Spleen (tissue), 11 donors: ENCODE results near the gene ODAD4. TPM values are rescaled to one million over a fixed set of nuclear protein-coding genes. Genes with fewer than 3 reads are reported as not detected.
"Not testable (repeated sequence)": the region's sequence is repeated elsewhere in the genome, so short reads cannot be mapped to it uniquely, and the experiment has no call there.

Experiments
- DNase-seq: peaks from one replicate; pipeline ENCODE4 v3.0.0-alpha.2; 2020
- H3K27ac ChIP-seq, 8 donors: fragments of 200-600 bp; sonication (generic) in 7 of 8; 1 replicate in 4 of 8; 2 replicates in 4 of 8; pipeline versions ENCODE4 v1.5.0 to v1.8.0; 2016 to 2021; ENCODE audit warnings: inconsistent platforms in 4 of 8, mild to moderate bottlenecking in 4 of 8, moderate library complexity in 1 of 8
- H3K27me3 ChIP-seq, 7 donors: fragments of 200-600 bp; sonication (generic) in 6 of 7; replicated peaks in 1 of 7; 1 replicate in 4 of 7; 2 replicates in 3 of 7; pipeline versions ENCODE4 v1.5.0 to v1.8.0; 2016 to 2021; ENCODE audit warnings: inconsistent platforms in 3 of 7, mild to moderate bottlenecking in 1 of 7
- H3K36me3 ChIP-seq, 6 donors: fragments of 200-600 bp; sonication (generic) in 5 of 6; 1 replicate in 4 of 6; 2 replicates in 2 of 6; pipeline versions ENCODE4 v1.5.0 to v1.8.0; 2016 to 2021; ENCODE audit warnings: inconsistent platforms in 2 of 6
- H3K4me1 ChIP-seq, 6 donors: fragments of 200-600 bp; sonication (generic) in 5 of 6; 1 replicate in 3 of 6; 2 replicates in 3 of 6; pipeline versions ENCODE4 v1.5.0 to v1.8.0; 2016 to 2021; ENCODE audit warnings: inconsistent platforms in 3 of 6
- H3K4me3 ChIP-seq, 8 donors: fragments of 200-600 bp; sonication (generic) in 7 of 8; 1 replicate in 4 of 8; 2 replicates in 4 of 8; pipeline versions ENCODE4 v1.5.0 to v1.8.0; 2016 to 2021; ENCODE audit warnings: inconsistent platforms in 4 of 8, mild to moderate bottlenecking in 4 of 8, moderate library complexity in 2 of 8
- H3K9me3 ChIP-seq, 8 donors: fragments of 200-600 bp; sonication (generic) in 7 of 8; 1 replicate in 4 of 8; 2 replicates in 4 of 8; pipeline versions ENCODE4 v1.5.0 to v1.8.0; 2016 to 2021; ENCODE audit warnings: inconsistent platforms in 4 of 8
- POLR2A ChIP-seq, 3 donors: fragments of 450-650 bp; IDR thresholded peaks; one replicate each; pipeline ENCODE4 v1.5.1; 2017; ENCODE audit warnings: antibody characterized with exemption in 3 of 3, mild to moderate bottlenecking in 1 of 3
- POLR2AphosphoS5 ChIP-seq, 3 donors: sonication (generic); formaldehyde crosslinking; IDR thresholded peaks; one replicate each; pipeline ENCODE4 v1.5.1; 2017; ENCODE audit warnings: antibody characterized with exemption in 3 of 3
- WGBS, 5 donors: extraction: QIAGEN DNeasy Blood & Tissue Kit in 3 of 5; methylation state at CpG; one replicate each; pipeline versions ENCODE4 v1.1.5 to v1.1.7; 2013 to 2018; 5-methylcytosine and 5-hydroxymethylcytosine counted together
- intact Hi-C: fragments of 100-400 bp; cut with DNase I; formaldehyde crosslinking; loops from one replicate; pipeline ENCODE4 v1.15.0; 2023; ENCODE audit warnings: low total_unique reads
- polyA plus RNA-seq, 3 donors: library from polyadenylated mRNA; stranded (reverse); fragments of 200-250 nt; gene quantifications; one replicate each; pipeline ENCODE4 v1.2.1, GENCODE V29; 2013
- total RNA-seq, 7 donors: library from RNA; depleted of rRNA in 3 of 7; stranded (reverse); fragments of >200 nt in 3 of 7; fragmentation: NEBNext Ultra II Directional in 4 of 7; extraction: Animal tissue kit (Norgen Biotek cat#: 25700) in 4 of 7; gene quantifications; one replicate each; pipeline versions ENCODE4 v1.1.0 to v1.2.1, GENCODE V29; 2016 to 2021
- TF ChIP-seq, protein P1 (sequence below), 11 experiments: fragments of 200-600 bp in 7 of 11; fragments of 450-650 bp in 4 of 11; sonication (generic) in 4 of 11; IDR thresholded peaks in 8 of 11; conservative IDR thresholded peaks in 3 of 11; 1 replicate in 7 of 11; 2 replicates in 4 of 11; pipeline versions ENCODE4 v1.4.0 to v1.8.0; 2016 to 2021; ENCODE audit warnings: antibody characterized with exemption in 11 of 11, inconsistent platforms in 4 of 11, mild to moderate bottlenecking in 1 of 11
- donor health status: healthy with polysubstance abuse.
- donor health status: DM: no; HTN: no; CAD: no; lungs with moderate emphysema.
- donor health status: DM: no; HTN: no; CAD: no.
- donor health status: Bipolar disorder and iron deficiency.
- donor health status: healthy.
- donor health status: DM: no; HTN: no; CAD: no.
- donor health status: DM: yes; HTN: yes; CAD: no.

The ODAD4 gene
- total and polyA plus RNA-seq, 10 donors: 0.20 to 1.0 (median 0.33) TPM; not detected in 4

DNA sequence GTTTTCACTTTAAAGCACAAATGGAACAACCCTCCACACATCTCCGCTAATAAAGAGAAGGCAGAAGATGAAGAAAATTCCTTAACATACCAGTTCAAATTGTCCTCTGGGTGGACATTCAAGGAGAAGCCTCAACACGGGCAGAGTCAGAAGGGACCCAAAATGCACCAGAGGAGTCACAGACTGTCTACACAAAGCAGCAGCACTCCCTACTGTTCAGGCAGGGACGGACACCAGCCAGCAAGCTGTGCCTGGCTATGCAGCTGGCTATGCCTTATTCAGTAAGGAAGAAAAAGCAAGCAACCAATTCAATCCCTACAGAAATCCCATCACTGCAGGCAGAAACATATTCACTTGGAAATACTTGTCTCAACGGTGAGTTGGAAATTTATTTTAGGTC, 78.8 kb downstream of the ODAD4 start:
- WGBS, 5 donors: 75 to 85% (median 79%) methylated on average over 4 of the region's 4 CpGs
- Histone ChIP-seq H3K9me3 (no peaks in the 10 kb centered on the region), H3K27me3 (no peaks in the 10 kb centered on the region), H3K36me3 (peaks cover 0 to 34% (median 0%) of the 10 kb centered on the region in 6 donors), H3K4me3 (no peak overlapping the region), H3K27ac (no peak overlapping the region), H3K4me1 (peaks cover 25 to 97% (median 80%) of the 10 kb centered on the region in 6 donors)
- intact Hi-C loops: no loop called here
- TF ChIP-seq POLR2AphosphoS5 (IDR thresholded peaks at IDR 0.05) (no peak), POLR2A (IDR thresholded peaks at IDR 0.05) (no peak)
- TF ChIP-seq, protein P1, sequence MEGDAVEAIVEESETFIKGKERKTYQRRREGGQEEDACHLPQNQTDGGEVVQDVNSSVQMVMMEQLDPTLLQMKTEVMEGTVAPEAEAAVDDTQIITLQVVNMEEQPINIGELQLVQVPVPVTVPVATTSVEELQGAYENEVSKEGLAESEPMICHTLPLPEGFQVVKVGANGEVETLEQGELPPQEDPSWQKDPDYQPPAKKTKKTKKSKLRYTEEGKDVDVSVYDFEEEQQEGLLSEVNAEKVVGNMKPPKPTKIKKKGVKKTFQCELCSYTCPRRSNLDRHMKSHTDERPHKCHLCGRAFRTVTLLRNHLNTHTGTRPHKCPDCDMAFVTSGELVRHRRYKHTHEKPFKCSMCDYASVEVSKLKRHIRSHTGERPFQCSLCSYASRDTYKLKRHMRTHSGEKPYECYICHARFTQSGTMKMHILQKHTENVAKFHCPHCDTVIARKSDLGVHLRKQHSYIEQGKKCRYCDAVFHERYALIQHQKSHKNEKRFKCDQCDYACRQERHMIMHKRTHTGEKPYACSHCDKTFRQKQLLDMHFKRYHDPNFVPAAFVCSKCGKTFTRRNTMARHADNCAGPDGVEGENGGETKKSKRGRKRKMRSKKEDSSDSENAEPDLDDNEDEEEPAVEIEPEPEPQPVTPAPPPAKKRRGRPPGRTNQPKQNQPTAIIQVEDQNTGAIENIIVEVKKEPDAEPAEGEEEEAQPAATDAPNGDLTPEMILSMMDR (IDR thresholded peaks at IDR 0.05 in 8 of 11, conservative IDR thresholded peaks at IDR 0.05 in 3 of 11): peak in 1 of 11 experiments; percentile 14
- no peak for DNase-seq

DNA sequence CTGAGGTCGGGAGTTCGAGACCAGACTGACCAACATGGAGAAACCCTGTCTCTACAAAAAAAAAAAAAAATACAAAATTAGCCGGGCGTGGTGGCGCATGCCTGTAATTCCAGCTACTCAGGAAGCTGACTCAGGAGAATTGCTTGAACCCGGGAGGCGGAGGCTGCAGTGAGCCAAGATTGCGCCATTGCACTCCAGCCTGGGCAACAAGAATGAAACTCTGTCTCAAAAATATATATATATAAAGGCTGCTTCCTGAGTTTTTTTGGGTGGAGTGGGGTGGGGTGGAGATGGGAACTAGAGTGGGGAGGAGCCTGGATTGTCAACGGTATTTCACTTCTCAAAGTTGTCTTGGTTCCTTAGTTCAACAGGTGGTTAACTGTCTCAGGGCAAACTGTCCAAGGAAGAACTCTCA, 79.9 kb downstream of the ODAD4 start:
- H3K9me3 ChIP-seq, H3K4me3 ChIP-seq, H3K27me3 ChIP-seq, DNase-seq: not testable (repeated sequence)
- Histone ChIP-seq H3K4me1 (peaks cover 32 to 97% (median 83%) of the 10 kb centered on the region in 6 donors), H3K27ac (peak overlapping the region in 4 of 8 donors; percentile 15 to 64 (median 24)), H3K36me3 (peaks cover 0 to 40% (median 0%) of the 10 kb centered on the region in 6 donors)
- intact Hi-C loops: loop anchor here (10.0 kb wide), 1 partner anchor 45 kb away; the partner anchor contains the start of gene CNP
- 27 to 57% (median 39%) methylated on average over 9 of the region's 9 CpGs for WGBS, 5 donors
- TF ChIP-seq POLR2AphosphoS5 (IDR thresholded peaks at IDR 0.05): peak in 1 of 3 donors; percentile 15

DNA sequence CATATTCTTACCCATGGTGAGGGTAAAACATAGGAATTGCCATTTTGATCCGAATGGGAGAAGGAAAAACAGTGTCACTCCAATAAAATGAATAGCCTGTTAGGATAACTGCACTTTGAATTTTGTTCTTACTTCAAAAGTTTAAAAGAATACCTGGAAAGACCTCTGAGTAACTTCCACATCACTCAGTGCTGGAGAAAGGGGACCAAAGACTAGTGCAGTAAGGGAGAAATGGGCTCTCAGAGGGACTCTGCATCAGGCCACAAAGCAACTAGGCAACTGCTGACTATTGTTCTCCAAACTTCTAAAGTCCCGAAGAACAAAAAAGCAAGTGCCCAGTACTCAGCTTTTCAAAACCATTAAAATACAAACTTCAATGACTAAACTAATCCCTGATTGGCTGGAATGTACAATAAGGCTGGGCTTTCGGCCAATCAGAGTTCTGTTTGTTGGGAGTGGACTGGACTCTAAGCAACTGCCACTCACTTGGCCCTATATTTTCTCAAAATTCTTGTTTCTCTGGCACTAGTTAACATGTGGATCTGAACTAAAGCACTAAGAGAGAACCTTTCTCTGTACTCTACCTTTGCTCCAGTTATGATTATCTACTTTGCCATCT, 80.6 kb downstream of the ODAD4 start:
- H3K9me3 ChIP-seq: no peaks in the 10 kb centered on the region
- H3K4me1 ChIP-seq: peaks cover 39 to 97% (median 83%) of the 10 kb centered on the region in 6 donors
- peaks cover 0 to 42% (median 0%) of the 10 kb centered on the region in 6 donors for H3K36me3 ChIP-seq
- H3K27me3 ChIP-seq: no peaks in the 10 kb centered on the region
- TF ChIP-seq POLR2AphosphoS5 (IDR thresholded peaks at IDR 0.05) (no peak), POLR2A (IDR thresholded peaks at IDR 0.05) (no peak)
- TF ChIP-seq, protein P1 (IDR thresholded peaks at IDR 0.05 in 8 of 11, conservative IDR thresholded peaks at IDR 0.05 in 3 of 11): no peak
- peak overlapping the region in 4 of 8 donors; percentile 17 to 64 (median 28) for H3K27ac ChIP-seq
- no peak overlapping the region for H3K4me3 ChIP-seq
- no peak for DNase-seq
- 93 to 99% (median 93%) methylated on average over 3 of the region's 3 CpGs for WGBS, 5 donors
- intact Hi-C loops: loop anchor here (10.0 kb wide), 1 partner anchor 46 kb away; the partner anchor contains the start of gene CNP

DNA sequence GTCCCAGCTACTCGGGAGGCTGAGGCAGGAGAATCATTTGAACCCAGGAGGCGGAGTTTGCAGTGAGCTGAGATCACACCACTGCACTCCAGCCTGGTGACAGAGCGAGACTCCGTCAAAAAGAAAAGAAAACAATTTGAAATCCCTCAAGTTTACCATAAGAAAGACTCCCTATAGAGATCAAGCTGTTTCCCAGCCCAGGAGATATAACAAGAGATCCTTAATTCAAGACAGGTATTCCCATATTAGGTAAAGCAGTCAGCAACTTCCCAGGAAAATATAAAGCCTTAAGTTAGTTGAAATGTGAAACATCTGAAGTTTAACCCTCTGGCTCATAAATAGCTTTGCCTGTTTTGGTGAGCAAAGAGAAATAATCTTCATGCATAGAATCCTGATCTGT, 81.9 kb downstream of the ODAD4 start:
- H3K4me3 ChIP-seq, H3K9me3 ChIP-seq, H3K27me3 ChIP-seq, DNase-seq, H3K27ac ChIP-seq: not testable (repeated sequence)
- intact Hi-C loops: loop anchor here (10.0 kb wide), 1 partner anchor 48 kb away; the partner anchor contains the start of gene CNP
- WGBS, 5 donors: 89 to 92% (median 90%) methylated on average over 4 of the region's 4 CpGs
- peaks cover 0 to 38% (median 0%) of the 10 kb centered on the region in 6 donors for H3K36me3 ChIP-seq
- H3K4me1 ChIP-seq: peaks cover 42 to 91% (median 85%) of the 10 kb centered on the region in 6 donors

DNA sequence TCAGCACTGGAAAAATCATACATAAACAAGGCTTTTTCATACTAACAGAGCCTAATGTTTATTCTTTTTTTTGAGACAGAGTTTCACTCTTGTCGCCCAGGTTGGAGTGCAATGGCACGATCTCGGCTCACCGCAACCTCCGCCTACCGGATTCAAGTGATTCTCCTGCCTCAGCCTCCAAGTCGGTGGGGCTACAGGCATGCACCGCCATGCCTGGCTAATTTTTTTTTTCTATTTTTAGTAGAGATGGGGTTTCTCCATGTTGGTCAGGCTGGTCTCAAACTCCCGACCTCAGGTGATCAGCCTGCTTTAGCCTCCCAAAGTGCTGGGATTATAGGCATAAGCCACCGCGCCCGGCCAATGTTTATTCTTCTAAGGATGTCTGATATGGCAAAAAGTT, 83.3 kb downstream of the ODAD4 start:
- 94 to 96% (median 94%) methylated on average over 12 of the region's 12 CpGs for WGBS, 5 donors
- peaks cover 42 to 91% (median 89%) of the 10 kb centered on the region in 6 donors for H3K4me1 ChIP-seq
- intact Hi-C loops: loop anchor here (10.0 kb wide), 1 partner anchor 49 kb away; the partner anchor contains the start of gene CNP
- not testable (repeated sequence) for H3K9me3 ChIP-seq, H3K4me3 ChIP-seq, H3K27me3 ChIP-seq
- peak overlapping the region in 1 of 8 donors; percentile 9 for H3K27ac ChIP-seq
- peak; percentile 18 for DNase-seq
- peaks cover 0 to 29% (median 0%) of the 10 kb centered on the region in 6 donors for H3K36me3 ChIP-seq

Other genes with a start within 250 kb of the ODAD4 start
- gene EIF1, start 241.7 kb upstream of the ODAD4 start, total RNA-seq: 100 to 1,000 TPM; 313 to 897 (median 665) TPM
- 100 to 1,000 TPM; 560 to 722 (median 560) TPM for gene EIF1, start 241.7 kb upstream of the ODAD4 start, polyA plus RNA-seq
- gene GAST, start 218.3 kb upstream of the ODAD4 start, total RNA-seq: not detected
- not detected for gene GAST, start 218.3 kb upstream of the ODAD4 start, polyA plus RNA-seq
- 1 to 10 TPM in 5 of 7 donors, under 1 TPM in 2; 0.83 to 8.4 (median 1.7) TPM for gene HAP1, start 196.0 kb upstream of the ODAD4 start, total RNA-seq
- gene HAP1, start 196.0 kb upstream of the ODAD4 start, polyA plus RNA-seq: under 1 TPM; 0.33 to 0.58 (median 0.54) TPM
- gene JUP, start 143.9 kb upstream of the ODAD4 start, total RNA-seq: 10 to 100 TPM; 17.3 to 73.1 (median 45.3) TPM
- gene JUP, start 143.9 kb upstream of the ODAD4 start, polyA plus RNA-seq: 10 to 100 TPM; 13.7 to 17.4 (median 14.3) TPM
- gene P3H4, start 118.7 kb upstream of the ODAD4 start, total RNA-seq: 1 to 10 TPM; 5.5 to 7.1 (median 6.0) TPM
- gene P3H4, start 118.7 kb upstream of the ODAD4 start, polyA plus RNA-seq: 1 to 10 TPM; 3.3 to 5.1 (median 3.5) TPM
- 10 to 100 TPM; 14.8 to 30.8 (median 16.7) TPM for gene FKBP10, start 117.6 kb upstream of the ODAD4 start, total RNA-seq
- gene FKBP10, start 117.6 kb upstream of the ODAD4 start, polyA plus RNA-seq: 10 to 100 TPM in 1 of 3 donors, 1 to 10 TPM in 2; 9.6 to 18.9 (median 9.9) TPM
- gene NT5C3B, start 94.4 kb upstream of the ODAD4 start, total RNA-seq: 10 to 100 TPM; 17.0 to 43.9 (median 26.0) TPM
- 10 to 100 TPM; 38.9 to 62.7 (median 60.9) TPM for gene NT5C3B, start 94.4 kb upstream of the ODAD4 start, polyA plus RNA-seq
- 1 to 10 TPM in 1 of 7 donors, under 1 TPM in 1, not detected in 5; 0.60 to 2.1 TPM for gene KLHL10, start 92.8 kb upstream of the ODAD4 start, total RNA-seq
- gene KLHL10, start 92.8 kb upstream of the ODAD4 start, polyA plus RNA-seq: under 1 TPM; 0.03 to 0.20 (median 0.05) TPM
- 10 to 100 TPM; 10.1 to 25.2 (median 12.6) TPM for gene KLHL11, start 65.2 kb upstream of the ODAD4 start, total RNA-seq
- gene KLHL11, start 65.2 kb upstream of the ODAD4 start, polyA plus RNA-seq: 1 to 10 TPM in 1 of 3 donors, under 1 TPM in 2; 0.17 to 1.1 (median 0.20) TPM
- gene ACLY, start 11.7 kb upstream of the ODAD4 start, total RNA-seq: 100 to 1,000 TPM in 2 of 7 donors, 10 to 100 TPM in 5; 64.9 to 112 (median 87.6) TPM
- 10 to 100 TPM; 17.7 to 28.6 (median 21.6) TPM for gene ACLY, start 11.7 kb upstream of the ODAD4 start, polyA plus RNA-seq
- 10 to 100 TPM; 29.2 to 49.8 (median 44.2) TPM for gene CNP, start 36.2 kb downstream of the ODAD4 start, total RNA-seq
- gene CNP, start 36.2 kb downstream of the ODAD4 start, polyA plus RNA-seq: 10 to 100 TPM; 22.3 to 41.6 (median 25.9) TPM
- gene DNAJC7, start 86.8 kb downstream of the ODAD4 start, total RNA-seq: 100 to 1,000 TPM in 1 of 7 donors, 10 to 100 TPM in 6; 60.6 to 108 (median 90.4) TPM
- gene DNAJC7, start 86.8 kb downstream of the ODAD4 start, polyA plus RNA-seq: 10 to 100 TPM; 68.5 to 75.7 (median 71.6) TPM
- 10 to 100 TPM; 20.7 to 38.8 (median 25.2) TPM for gene NKIRAS2, start 89.5 kb downstream of the ODAD4 start, total RNA-seq
- gene NKIRAS2, start 89.5 kb downstream of the ODAD4 start, polyA plus RNA-seq: 10 to 100 TPM; 11.3 to 20.3 (median 12.4) TPM
- gene C17orf113, start 120.0 kb downstream of the ODAD4 start, total RNA-seq: 1 to 10 TPM in 2 of 7 donors, under 1 TPM in 5; 0.43 to 1.6 (median 0.85) TPM
- gene C17orf113, start 120.0 kb downstream of the ODAD4 start, polyA plus RNA-seq: under 1 TPM; 0.35 to 0.51 (median 0.43) TPM
- gene ZNF385C, start 167.9 kb downstream of the ODAD4 start, total RNA-seq: under 1 TPM in 5 of 7 donors, not detected in 2; 0.17 to 0.60 (median 0.44) TPM
- gene ZNF385C, start 167.9 kb downstream of the ODAD4 start, polyA plus RNA-seq: under 1 TPM; 0.26 to 0.46 (median 0.38) TPM
- 10 to 100 TPM; 23.0 to 30.9 (median 25.5) TPM for gene DHX58, start 182.1 kb downstream of the ODAD4 start, total RNA-seq
- 10 to 100 TPM; 20.9 to 41.2 (median 38.1) TPM for gene DHX58, start 182.1 kb downstream of the ODAD4 start, polyA plus RNA-seq
- gene KAT2A, start 190.8 kb downstream of the ODAD4 start, total RNA-seq: 10 to 100 TPM; 37.8 to 51.5 (median 47.1) TPM
- gene KAT2A, start 190.8 kb downstream of the ODAD4 start, polyA plus RNA-seq: 100 to 1,000 TPM; 101 to 168 (median 145) TPM
- under 1 TPM in 1 of 7 donors, not detected in 6; 0.19 TPM for gene HSPB9, start 192.2 kb downstream of the ODAD4 start, total RNA-seq
- under 1 TPM; 0.11 to 0.17 (median 0.16) TPM for gene HSPB9, start 192.2 kb downstream of the ODAD4 start, polyA plus RNA-seq
- gene RAB5C, start 224.4 kb downstream of the ODAD4 start, total RNA-seq: 100 to 1,000 TPM; 120 to 181 (median 148) TPM
- 100 to 1,000 TPM in 1 of 3 donors, 10 to 100 TPM in 2; 70.0 to 152 (median 89.2) TPM for gene RAB5C, start 224.4 kb downstream of the ODAD4 start, polyA plus RNA-seq